K562 (cell line): ENCODE results near the gene ID1. TPM values are rescaled to one million over a fixed set of nuclear protein-coding genes. Genes with fewer than 3 reads are reported as not detected.

Experiments used
- ATAC-seq: fragments of 200-7000 bp; cut with Tn5 transposase; 3 replicates; pipeline ENCODE4 v1.9.1; 2020; ENCODE audit warnings: moderate library complexity
- BruUV-seq: library from RNA; stranded (reverse); fragments of 400-500 nt; replicated peaks from 2 replicates; lab custom pipeline; 2021; lab: Mats Ljungman, UMichigan
- CTCF ChIA-PET: fragments of 300-600 bp; formaldehyde crosslinking; extraction: SDS; loops from one replicate; lab custom pipeline; 2021; ENCODE audit warnings: low intra/inter-chr PET ratio; lab: Yijun Ruan, JAX
- POLR2A ChIA-PET: fragments of 300-600, 350-650 bp; sonication (Branson Sonifier 250); formaldehyde crosslinking; extraction: SDS; loops from one replicate; lab custom pipeline; 2021; ENCODE audit warnings: antibody characterized with exemption, inconsistent platforms; lab: Yijun Ruan, JAX
- DNase-seq, 4 experiments: peaks; one replicate each; pipeline versions ENCODE4 v3.0.0 to v3.0.0-alpha.2; 2011 to 2018; ENCODE audit warnings: low spot score in 3 of 4, mixed read lengths in 3 of 4; ENCODE audit errors: extremely low read depth in 1 of 4
- FAIRE-seq: peaks from 2 replicates; lab custom pipeline; 2011; peaks lifted over from hg19 to GRCh38; lab: Jason Lieb, UNC
- H2AFZ ChIP-seq: 2 replicates; pipeline ENCODE4 v1.6.0; 2011; ENCODE audit warnings: low read depth, low read length, control low read depth, inconsistent platforms
- H3K27ac ChIP-seq: fragments of 200-600 bp; 3 replicates; pipeline ENCODE4 v1.8.0; 2011; ENCODE audit warnings: low read depth, mild to moderate bottlenecking, control low read depth, inconsistent platforms, low read length, moderate library complexity, mixed read lengths; ENCODE audit errors: extremely low read depth
- H3K27me3 ChIP-seq, 2 experiments: fragments of 300-600 bp in 1 of 2; 2 replicates in 1 of 2; 3 replicates in 1 of 2; pipeline versions ENCODE4 v1.6.0 to v1.8.0; 2011; ENCODE audit warnings: inconsistent platforms in 2 of 2, low read length in 2 of 2, mild to moderate bottlenecking in 1 of 2, mixed read lengths in 1 of 2, moderate library complexity in 1 of 2; ENCODE audit not compliant: control insufficient read depth in 2 of 2, insufficient read depth in 2 of 2
- H3K36me3 ChIP-seq: fragments of 300-600 bp; 3 replicates; pipeline ENCODE4 v1.8.0; 2011; ENCODE audit warnings: mild to moderate bottlenecking, low read length, inconsistent platforms; ENCODE audit not compliant: control insufficient read depth, insufficient read depth
- H3K4me1 ChIP-seq, 2 experiments: fragments of 200-600 bp in 1 of 2; replicated peaks in 1 of 2; 2 replicates in 1 of 2; 3 replicates in 1 of 2; pipeline versions ENCODE4 v1.5.1 to v1.8.0; 2011; ENCODE audit warnings: inconsistent platforms in 2 of 2, low read length in 2 of 2, mild to moderate bottlenecking in 1 of 2, mixed read lengths in 1 of 2, moderate library complexity in 1 of 2; ENCODE audit not compliant: control insufficient read depth in 2 of 2, insufficient read depth in 2 of 2
- H3K4me2 ChIP-seq: 2 replicates; pipeline ENCODE4 v1.6.1; 2011; ENCODE audit warnings: low read length, control low read depth, inconsistent platforms, mixed read lengths; ENCODE audit not compliant: insufficient read depth
- H3K4me3 ChIP-seq: fragments of 200-600 bp; sonication (generic), shearing (Covaris generic); 2 replicates; pipeline ENCODE4 v1.5.1; 2016; ENCODE audit warnings: control low read depth, inconsistent platforms
- H3K79me2 ChIP-seq: fragments of 200-600 bp; 3 replicates; pipeline ENCODE4 v1.8.0; 2011; ENCODE audit warnings: low read length, inconsistent platforms; ENCODE audit not compliant: control insufficient read depth, insufficient read depth
- H3K9ac ChIP-seq, 2 experiments: 2 replicates each; pipeline versions ENCODE4 v1.6.0 to v1.6.1; 2011; ENCODE audit warnings: low read depth in 2 of 2, low read length in 2 of 2, control low read depth in 1 of 2, inconsistent platforms in 1 of 2, mild to moderate bottlenecking in 1 of 2, mixed read lengths in 1 of 2; ENCODE audit not compliant: insufficient read depth in 1 of 2
- H3K9me1 ChIP-seq: one replicate; pipeline ENCODE4 v1.6.0; 2011; ENCODE audit warnings: inconsistent platforms, mild to moderate bottlenecking, low read length, moderate library complexity; ENCODE audit not compliant: control insufficient read depth, insufficient read depth
- H3K9me3 ChIP-seq: replicated peaks from 2 replicates; pipeline ENCODE4 v1.5.1; 2011; ENCODE audit warnings: low read depth, low read length, inconsistent platforms; ENCODE audit not compliant: control insufficient read depth, insufficient read depth
- H4K20me1 ChIP-seq: replicated peaks from 2 replicates; pipeline ENCODE4 v1.6.1; 2011; ENCODE audit warnings: low read length, inconsistent platforms, mixed read lengths; ENCODE audit not compliant: control insufficient read depth, insufficient read depth
- KDM1A ChIP-seq, 2 experiments: fragments of 450-650 bp; IDR thresholded peaks; 2 replicates each; pipeline ENCODE4 v1.6.1; 2016; ENCODE audit warnings: mild to moderate bottlenecking in 2 of 2
- NCOR1 ChIP-seq: fragments of 450-650 bp; IDR thresholded peaks from 2 replicates; pipeline ENCODE4 v1.6.1; 2016; ENCODE audit warnings: mild to moderate bottlenecking, moderate library complexity
- PBX2 ChIP-seq, 2 experiments: IDR thresholded peaks in 1 of 2; conservative IDR thresholded peaks in 1 of 2; 2 replicates each; pipeline ENCODE4 v1.6.1; 2016; ENCODE audit warnings: low read depth in 2 of 2, mild to moderate bottlenecking in 1 of 2, missing compliant biosample characterization in 1 of 2, missing genetic modification characterization in 1 of 2, moderate library complexity in 1 of 2
- PHF21A ChIP-seq: fragments of 450-650 bp; IDR thresholded peaks from 2 replicates; pipeline ENCODE4 v1.6.1; 2017; ENCODE audit warnings: low read depth, borderline replicate concordance
- RCOR1 ChIP-seq, 2 experiments: IDR thresholded peaks; 2 replicates each; pipeline ENCODE4 v1.6.1; 2012; ENCODE audit warnings: low read depth in 2 of 2, low read length in 2 of 2, borderline replicate concordance in 1 of 2, improper control_type of control experiment in 1 of 2
- WGBS: fragments of 100-300 bp; shearing (Covaris generic); methylation state at CpG from one replicate; pipeline ENCODE4 v1.1.6; 2016; ENCODE audit warnings: low coverage, mixed read lengths; ENCODE audit not compliant: insufficient coverage; ENCODE audit errors: missing lambda C conversion rate; 5-methylcytosine and 5-hydroxymethylcytosine counted together
- in situ Hi-C: fragments of 300-500 bp; cut with MboI; formaldehyde crosslinking; loops from 4 replicates; pipeline ENCODE4 v1.15.0; 2018; ENCODE audit warnings: inconsistent platforms, mixed read lengths
- intact Hi-C: fragments of 100-400 bp; cut with micrococcal nuclease; formaldehyde crosslinking; loops from 2 replicates; pipeline ENCODE4 v1.14.2; 2022
- polyA plus RNA-seq, 8 experiments: library from polyadenylated mRNA; depleted of rRNA in 4 of 8; stranded (reverse) in 5 of 8; unstranded in 3 of 8; fragments of >200 nt; fragmentation: Nextera tagmentation in 2 of 8; fragmentation: Illumina TruSeq in 1 of 8; extraction: Ambion mirVana in 2 of 8; extraction: Trizol in 1 of 8; gene quantifications; 2 replicates each; pipeline versions ENCODE4 v1.2.1 to v1.2.3, GENCODE V29; 2011 to 2014; ENCODE audit warnings: inconsistent platforms in 1 of 8, missing spikeins in 1 of 8
- total RNA-seq, 7 experiments: library from RNA; depleted of rRNA in 6 of 7; stranded (reverse); fragments of >200 nt in 6 of 7; fragmentation: Illumina TruSeq in 2 of 7; extraction: Trizol in 2 of 7; gene quantifications; 2 replicates each; pipeline versions ENCODE4 v1.2.1 to v1.2.3, GENCODE V29; 2011 to 2021; ENCODE audit warnings: low replicate concordance in 1 of 7

The ID1 gene
- total and polyA plus RNA-seq, 9 of the 15 experiments (the other 6 are each of a cell fraction or from before 2014, with no cell fraction given), result 1.4 to 358 (median 65.0) TPM

- no peak overlapping the region for H3K27ac ChIP-seq
- no peak overlapping the region for H2AFZ ChIP-seq
- H3K9me1 ChIP-seq, result no peaks in the 10 kb centered on the region
- intact Hi-C loops (no loop called here), in situ Hi-C loops (no loop called here)
- no peaks in the 10 kb centered on the region for H3K27me3 ChIP-seq
- peaks cover 11 to 43% of the 10 kb centered on the region in 2 experiments; a peak in 4 of 5 replicates for H3K4me1 ChIP-seq
- H3K79me2 ChIP-seq, result peaks cover 35% of the 10 kb centered on the region
- peak overlapping the region in 1 of 2 experiments; percentile 70; a peak in 1 of 4 replicates for H3K9ac ChIP-seq
- POLR2A ChIA-PET, result interaction anchor here (0.6 to 7.6 kb wide), 4 partner anchors 12 to 259 kb away, joined by 3 to 107 read pairs (median 39); no protein-coding TSS in a partner anchor
- no TSS peak for BruUV-seq
- H3K9me3 ChIP-seq, result no peaks in the 10 kb centered on the region
- ATAC-seq, result no peak
- no peaks in the 10 kb centered on the region; the same call in 1 of the 2 replicates for H4K20me1 ChIP-seq
- H3K4me2 ChIP-seq, result no peak overlapping the region
- H3K36me3 ChIP-seq, result peaks cover 14% of the 10 kb centered on the region; the same call in 1 of the 3 replicates
- H3K4me3 ChIP-seq, result no peak overlapping the region
- TF ChIP-seq KDM1A (IDR thresholded peaks at IDR 0.05) (peak; percentile 65 to 79; a peak in 3 of 4 replicates), RCOR1 (IDR thresholded peaks at IDR 0.05; ENCODE audit: borderline replicate concordance in 1 of 2, low read depth in 2 of 2, low read length in 2 of 2) (peak in 1 of 2 experiments; percentile 80; a peak in 2 of 4 replicates), PBX2 (CRISPR knock-in tag; IDR thresholded peaks at IDR 0.05; ENCODE audit: low read depth) (no peak), PBX2 (tag; conservative IDR thresholded peaks at IDR 0.05; ENCODE audit: low read depth) (no peak), NCOR1 (no peak), PHF21A (peak; percentile 84; the same call in 1 of the 2 replicates)
- no peak for FAIRE-seq
- WGBS, result 53% methylated on average over 16 of the region's 17 CpGs
- CTCF ChIA-PET, result no interaction called here
- DNase-seq, result no peak
These were observed 2.2 kb upstream of the ID1 start for GRCh38 chr20:31602779-31603441.
